ENCODE results near the gene RRAGD.
A peak's percentile ranks its signal among the peaks of the same experiment; 100 is the strongest.

The RRAGD gene

GRCh38 chr6:89410231-89410761 is 1.8 kb downstream of the RRAGD start:
- TF ChIP-seq CTCF (IDR thresholded peaks at IDR 0.05; ENCODE audit: low read depth, low read length) = no peak
- no peaks in the 10 kb centered on the region for H3K9me3 ChIP-seq
- no peaks in the 10 kb centered on the region for H3K27me3 ChIP-seq
- peak overlapping the region; percentile 78 for H3K4me3 ChIP-seq (ENCODE audit: low read depth, low read length)
- H3K36me3 ChIP-seq = no peaks in the 10 kb centered on the region
- no peak for DNase-seq
- peaks cover 8% of the 10 kb centered on the region for H3K4me1 ChIP-seq

GRCh38 chr6:89409461-89410035 is 2.5 kb downstream of the RRAGD start:
- peak overlapping the region; percentile 78; the same call in 1 of the 2 replicates for H3K4me3 ChIP-seq (ENCODE audit: low read depth, low read length)
- TF ChIP-seq CTCF (IDR thresholded peaks at IDR 0.05; ENCODE audit: low read depth, low read length) = no peak
- no peaks in the 10 kb centered on the region for H3K27me3 ChIP-seq
- no peak for DNase-seq
- no peaks in the 10 kb centered on the region for H3K9me3 ChIP-seq
- H3K4me1 ChIP-seq = peaks cover 8% of the 10 kb centered on the region
- H3K36me3 ChIP-seq = no peaks in the 10 kb centered on the region

GRCh38 chr6:89406141-89406540 is 5.9 kb downstream of the RRAGD start:
- DNase-seq = no peak
- Histone ChIP-seq H3K27me3 (no peaks in the 10 kb centered on the region), H3K4me3 (ENCODE audit: low read depth, low read length) (no peak overlapping the region), H3K9me3 (no peaks in the 10 kb centered on the region), H3K36me3 (no peaks in the 10 kb centered on the region), H3K4me1 (peaks cover 3% of the 10 kb centered on the region; the same call in 1 of the 2 replicates)
- no peak for TF ChIP-seq CTCF (IDR thresholded peaks at IDR 0.05; ENCODE audit: low read depth, low read length)

- Histone ChIP-seq H3K27me3 (no peaks in the 10 kb centered on the region), H3K9me3 (no peaks in the 10 kb centered on the region), H3K36me3 (no peaks in the 10 kb centered on the region), H3K4me3 (ENCODE audit: low read depth, low read length) (no peak overlapping the region), H3K4me1 (no peaks in the 10 kb centered on the region; the same call in 1 of the 2 replicates)
- DNase-seq = no peak
- TF ChIP-seq CTCF (IDR thresholded peaks at IDR 0.05; ENCODE audit: low read depth, low read length) = no peak
Observed at GRCh38 chr6:89404512-89404911, 7.6 kb downstream of the RRAGD start.

GRCh38 chr6:89402776-89403175 is 9.3 kb downstream of the RRAGD start:
- no peak for TF ChIP-seq CTCF (IDR thresholded peaks at IDR 0.05; ENCODE audit: low read depth, low read length)
- Histone ChIP-seq H3K36me3 (no peaks in the 10 kb centered on the region), H3K9me3 (no peaks in the 10 kb centered on the region), H3K4me3 (ENCODE audit: low read depth, low read length) (no peak overlapping the region), H3K27me3 (no peaks in the 10 kb centered on the region), H3K4me1 (no peaks in the 10 kb centered on the region)
- no peak for DNase-seq

- no peaks in the 10 kb centered on the region for H3K36me3 ChIP-seq
- no peaks in the 10 kb centered on the region for H3K27me3 ChIP-seq
- DNase-seq = no peak
- H3K4me3 ChIP-seq (ENCODE audit: low read depth, low read length) = no peak overlapping the region
- H3K9me3 ChIP-seq = no peaks in the 10 kb centered on the region
- H3K4me1 ChIP-seq = no peaks in the 10 kb centered on the region
- no peak for TF ChIP-seq CTCF (IDR thresholded peaks at IDR 0.05; ENCODE audit: low read depth, low read length)
Observed at GRCh38 chr6:89400912-89401399, 11.1 kb downstream of the RRAGD start.
